ENCODE data around the gene DCBLD2.
A peak's percentile ranks its signal among the peaks of the same experiment; 100 is the strongest.

Gene DCBLD2

DNA sequence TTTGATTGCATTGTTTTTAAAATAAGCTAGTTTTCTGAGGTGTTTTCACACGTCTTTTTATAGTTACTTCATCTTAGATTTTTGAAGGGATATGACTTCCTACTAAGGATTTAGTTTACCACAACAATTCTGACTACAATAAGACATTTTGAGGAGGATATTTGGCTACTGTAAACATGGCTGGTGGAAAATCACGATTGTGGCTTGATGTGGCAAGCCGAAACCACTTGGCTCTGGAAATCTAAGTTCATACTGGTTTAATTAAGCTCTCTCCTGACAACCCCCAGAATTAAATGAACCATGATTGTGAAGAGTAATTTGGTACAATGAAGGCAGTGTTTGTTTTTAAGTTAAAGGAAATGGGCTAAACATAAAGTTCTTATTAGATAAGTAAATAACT, 107.5 kb downstream of the DCBLD2 start:
- peak; percentile 32 for DNase-seq (ENCODE audit: low spot score)

DNA sequence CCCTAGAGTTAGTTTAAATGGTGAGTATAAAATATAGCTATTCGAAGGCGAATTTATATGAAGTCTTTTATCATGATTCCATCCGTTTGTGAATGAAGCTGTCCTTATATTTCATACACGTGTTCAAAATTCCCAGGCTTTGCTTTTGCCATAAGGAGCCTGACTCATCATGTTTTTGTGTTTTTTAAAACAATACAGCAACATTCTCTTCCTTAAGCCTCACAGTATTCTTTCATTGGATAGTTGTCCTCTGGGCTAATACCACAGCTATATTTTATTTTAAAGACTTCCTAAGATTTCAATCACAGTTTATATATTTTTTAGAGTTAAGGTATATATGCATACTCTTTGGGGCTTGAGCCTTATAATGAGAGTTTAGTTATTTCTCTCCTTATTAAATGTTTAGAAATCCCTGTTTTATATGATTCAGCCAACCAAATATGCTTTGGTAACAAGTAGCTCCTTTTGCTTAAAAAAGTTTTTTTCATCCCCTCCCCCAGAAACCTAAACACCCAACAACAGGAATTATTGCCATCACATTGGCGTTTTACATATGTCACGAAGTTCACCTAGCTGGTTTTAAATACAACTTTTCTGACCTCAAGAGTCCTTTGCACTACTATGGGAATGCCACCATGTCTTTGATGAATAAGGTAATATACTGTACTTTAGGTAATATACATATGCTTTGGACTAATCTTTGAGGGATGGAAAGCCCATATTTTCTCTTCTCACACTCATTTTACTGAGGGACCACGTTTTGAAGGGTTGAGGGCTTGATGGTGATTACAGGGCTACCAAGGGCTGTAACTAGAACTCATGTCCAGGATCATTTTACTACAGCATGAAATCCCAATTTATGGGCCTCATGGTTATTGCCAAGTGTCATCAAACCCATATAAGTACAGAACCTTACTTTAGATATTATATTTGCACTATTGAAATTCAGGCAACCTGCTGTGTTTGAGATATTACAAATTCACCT, 109.9 kb downstream of the DCBLD2 start:
- DNase-seq (ENCODE audit: low spot score): no peak

DNA sequence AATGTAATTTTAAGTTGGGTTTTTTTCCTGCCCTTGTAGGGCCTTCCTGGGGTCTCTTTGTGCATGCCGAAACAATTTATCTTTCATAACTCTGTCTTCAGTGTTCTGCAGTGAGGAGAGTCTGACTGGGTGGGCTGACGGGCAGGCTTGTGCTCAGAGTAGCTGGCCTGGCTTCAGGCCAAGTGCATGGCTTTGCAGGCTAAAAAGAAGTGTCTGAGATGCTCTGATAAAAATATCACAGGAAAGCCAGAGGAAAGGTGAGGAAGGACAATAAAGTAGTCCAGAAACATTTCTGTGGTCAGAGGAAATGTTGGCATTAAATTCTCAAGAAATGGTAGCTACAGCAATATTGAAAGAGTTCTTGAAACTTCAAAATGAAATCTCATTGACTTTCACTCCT, 112.8 kb downstream of the DCBLD2 start:
- DNase-seq (ENCODE audit: low spot score): no peak

DNA sequence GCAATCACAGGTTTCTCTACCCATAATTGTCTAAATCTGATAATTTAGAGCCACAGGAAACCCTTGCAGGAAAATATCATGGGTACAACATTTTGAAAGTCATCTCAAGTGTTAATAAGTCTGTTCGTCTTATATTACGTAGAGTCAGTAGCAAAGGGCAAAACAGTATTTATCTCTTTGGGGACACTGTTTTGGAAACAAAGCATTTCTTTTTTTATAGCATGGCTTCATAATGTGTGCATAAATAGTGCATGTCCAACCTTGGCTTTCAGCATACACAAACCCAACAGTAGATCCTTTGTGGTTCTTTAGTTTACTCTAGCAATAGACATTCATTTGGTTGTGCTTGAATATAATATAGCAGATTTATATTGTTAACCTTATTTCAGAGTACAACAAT, 114.3 kb downstream of the DCBLD2 start:
- DNase-seq (ENCODE audit: low spot score): no peak

DNA sequence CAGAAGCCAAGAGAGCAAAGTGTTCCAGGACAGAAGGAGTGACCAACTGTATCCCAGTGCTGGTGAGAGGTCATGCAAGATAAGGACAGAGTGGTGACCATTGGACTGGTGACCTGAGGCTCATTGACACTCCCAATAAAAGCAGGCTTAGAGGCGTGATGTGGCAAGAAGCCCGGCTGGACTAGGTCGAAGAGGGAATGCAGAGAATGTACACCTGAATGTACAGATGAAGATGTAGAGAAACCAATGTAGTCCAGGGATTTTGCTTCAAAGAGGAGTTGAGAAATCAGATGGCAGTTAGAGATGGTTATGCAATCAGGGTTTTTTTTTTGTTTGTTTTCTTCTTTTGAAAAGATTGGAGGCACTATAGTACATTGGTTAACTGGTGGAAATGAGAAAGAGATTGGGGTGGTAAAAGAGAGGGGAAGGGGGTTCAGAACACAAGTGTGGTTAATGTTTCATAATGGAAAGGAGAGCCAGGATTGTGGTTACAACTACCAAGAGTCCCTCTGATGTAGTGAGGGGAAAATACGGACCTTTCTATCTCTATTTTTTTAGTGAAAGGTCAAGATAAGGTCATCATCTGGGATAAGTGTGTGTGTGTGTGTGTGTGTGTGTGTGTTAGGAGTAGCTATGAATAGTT, 115.0 kb downstream of the DCBLD2 start:
- peak; percentile 27 for DNase-seq (ENCODE audit: low spot score)

DNA sequence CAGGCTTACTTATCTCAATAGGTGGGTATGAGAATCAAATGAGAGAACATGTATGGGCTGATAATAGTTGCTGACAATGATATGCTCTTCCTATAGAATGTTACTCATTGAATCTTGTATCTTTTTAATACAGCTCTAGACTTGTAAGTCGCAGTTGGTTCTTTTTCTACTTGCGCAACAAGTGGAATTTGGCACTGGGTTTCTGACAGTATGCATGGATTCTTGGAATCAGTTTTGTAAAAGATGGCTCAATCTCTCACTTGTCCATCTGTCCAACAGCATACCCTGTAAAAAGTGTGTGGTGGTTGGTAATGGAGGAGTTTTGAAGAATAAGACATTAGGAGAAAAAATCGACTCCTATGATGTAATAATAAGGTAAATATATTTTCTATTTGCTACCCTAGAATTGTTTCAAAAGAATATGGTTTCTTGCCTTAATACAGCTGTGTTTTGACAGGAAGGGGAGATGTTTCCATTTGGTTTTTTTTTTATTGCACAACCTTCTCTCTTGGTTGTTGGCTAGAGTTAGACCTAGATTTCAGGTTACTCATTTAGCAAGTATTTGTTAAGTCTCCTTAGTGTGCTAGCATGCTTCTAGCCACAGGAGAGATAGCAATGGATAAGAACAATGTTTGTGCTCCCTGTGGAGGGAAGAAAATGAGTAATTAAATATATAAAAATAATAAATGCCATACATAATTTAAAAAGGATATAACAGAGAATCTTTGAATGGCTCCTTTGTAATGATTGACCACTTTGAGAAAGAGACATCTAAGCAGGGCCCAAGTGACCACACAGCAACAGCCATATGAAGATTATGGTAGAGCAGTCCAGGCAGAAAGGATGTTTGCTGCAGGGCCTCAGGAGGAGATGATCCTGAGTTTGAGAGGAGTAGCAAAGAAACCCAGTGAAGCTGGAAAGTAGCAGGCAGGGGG, 116.6 kb downstream of the DCBLD2 start:
- peak; percentile 73 for DNase-seq (ENCODE audit: low spot score)

DNA sequence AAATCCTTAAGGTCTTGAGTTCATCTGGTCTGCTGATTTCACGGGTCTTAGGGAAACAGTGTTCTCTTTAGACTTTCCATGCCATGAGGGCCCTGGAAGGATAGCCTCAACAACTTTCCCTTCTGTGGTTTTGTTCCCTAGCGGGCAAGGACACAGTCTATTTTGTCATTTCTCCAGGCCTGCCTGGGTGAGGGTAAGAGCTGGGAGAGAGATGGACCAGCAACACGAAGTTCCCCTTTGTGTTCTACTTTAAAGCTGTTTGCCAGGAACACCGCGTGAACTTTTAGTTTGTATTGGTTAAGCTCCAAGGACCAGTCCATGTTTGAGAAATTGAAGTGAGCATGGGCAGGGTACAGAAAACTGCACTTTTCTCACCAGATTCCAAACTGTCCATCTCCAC, 117.5 kb downstream of the DCBLD2 start:
- no peak for DNase-seq (ENCODE audit: low spot score)

DNA sequence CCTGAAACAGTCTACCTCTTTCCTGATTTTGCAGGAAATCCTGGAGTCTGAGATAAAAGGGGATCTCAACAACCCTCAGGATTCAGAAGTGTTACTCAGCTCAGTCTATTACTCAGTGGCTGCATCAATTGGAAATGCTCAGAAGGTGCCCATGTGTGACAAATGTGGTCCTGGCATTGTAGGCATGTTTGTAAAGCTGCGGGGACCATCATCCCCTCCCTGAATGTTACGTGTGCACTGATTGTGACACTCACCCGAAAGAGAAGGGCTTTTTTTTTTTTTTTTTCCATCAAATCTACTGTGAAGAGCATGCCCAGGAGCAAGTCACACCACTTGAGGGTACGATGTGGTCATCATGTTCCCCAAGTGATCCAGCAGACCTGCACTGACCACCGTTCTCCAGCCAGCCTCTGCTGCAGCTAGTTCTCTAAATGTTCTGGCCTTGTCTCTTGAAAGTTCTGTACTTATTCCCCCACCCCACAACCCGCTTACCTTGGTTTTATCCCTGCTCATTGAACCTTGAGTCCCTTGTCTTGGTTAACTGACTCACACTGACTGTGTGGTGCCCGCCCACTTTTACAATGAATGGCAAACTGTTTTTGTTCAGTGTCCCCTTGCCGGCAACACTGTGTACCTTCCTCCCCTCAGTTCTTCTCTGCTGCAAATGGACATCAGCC, 118.5 kb downstream of the DCBLD2 start:
- no peak for DNase-seq (ENCODE audit: low spot score)

DNA sequence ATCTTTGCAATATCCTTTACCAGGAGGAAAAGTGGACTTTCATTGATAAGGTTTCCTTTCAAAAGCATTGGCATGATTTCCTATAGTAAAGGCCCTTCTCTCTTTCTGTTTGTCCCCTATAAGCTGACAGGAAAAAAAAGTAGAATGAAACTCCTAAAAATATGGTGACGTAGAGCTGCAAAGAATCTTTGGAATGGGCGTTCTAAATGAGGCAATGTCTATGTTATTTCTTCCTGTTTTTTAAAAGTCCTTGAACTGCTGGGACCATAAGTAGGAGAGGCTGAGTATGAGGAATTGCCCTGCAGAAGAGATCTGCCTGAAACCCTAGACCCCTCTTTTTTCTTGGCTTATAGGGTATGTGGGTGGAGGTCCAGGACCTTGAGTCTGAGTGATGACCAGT, 121.2 kb downstream of the DCBLD2 start:
- DNase-seq (ENCODE audit: low spot score): no peak

DNA sequence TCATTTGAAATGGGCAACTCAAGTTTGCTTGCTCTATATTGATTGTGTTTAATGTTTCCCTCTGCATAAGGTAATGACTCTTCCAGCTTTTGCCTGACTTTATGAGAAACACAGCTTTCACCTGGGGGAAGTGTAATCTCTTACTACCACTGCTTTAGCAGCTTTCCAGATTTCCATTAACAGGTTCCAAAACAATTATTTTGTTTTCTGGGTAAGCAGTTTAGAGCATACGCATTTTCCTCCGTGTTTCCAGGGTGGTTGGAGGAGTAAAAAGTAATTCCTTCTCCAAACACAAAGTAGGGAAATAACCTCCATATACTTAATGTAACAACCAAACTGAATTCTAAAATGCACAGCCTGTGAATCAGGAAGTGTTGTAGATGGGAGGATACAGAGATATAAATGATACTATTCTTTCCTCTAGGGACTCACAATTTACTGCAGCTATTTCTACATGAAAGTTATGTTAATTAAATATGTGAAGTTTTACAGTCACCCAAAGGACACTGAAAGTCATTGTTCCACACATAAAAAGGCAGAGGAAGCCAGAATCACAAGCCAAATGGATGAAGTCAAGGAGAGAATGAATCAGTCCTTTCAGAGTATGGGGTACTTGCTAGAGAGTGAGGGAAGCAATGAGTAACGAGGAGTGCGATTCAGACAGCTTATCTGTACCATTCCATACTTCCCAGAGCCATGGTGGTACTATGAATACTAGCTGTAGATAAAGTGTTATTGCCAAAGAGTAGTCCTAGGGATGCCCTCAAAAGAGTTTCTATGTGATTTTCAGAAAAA, 121.8 kb downstream of the DCBLD2 start:
- DNase-seq (ENCODE audit: low spot score): no peak

DNA sequence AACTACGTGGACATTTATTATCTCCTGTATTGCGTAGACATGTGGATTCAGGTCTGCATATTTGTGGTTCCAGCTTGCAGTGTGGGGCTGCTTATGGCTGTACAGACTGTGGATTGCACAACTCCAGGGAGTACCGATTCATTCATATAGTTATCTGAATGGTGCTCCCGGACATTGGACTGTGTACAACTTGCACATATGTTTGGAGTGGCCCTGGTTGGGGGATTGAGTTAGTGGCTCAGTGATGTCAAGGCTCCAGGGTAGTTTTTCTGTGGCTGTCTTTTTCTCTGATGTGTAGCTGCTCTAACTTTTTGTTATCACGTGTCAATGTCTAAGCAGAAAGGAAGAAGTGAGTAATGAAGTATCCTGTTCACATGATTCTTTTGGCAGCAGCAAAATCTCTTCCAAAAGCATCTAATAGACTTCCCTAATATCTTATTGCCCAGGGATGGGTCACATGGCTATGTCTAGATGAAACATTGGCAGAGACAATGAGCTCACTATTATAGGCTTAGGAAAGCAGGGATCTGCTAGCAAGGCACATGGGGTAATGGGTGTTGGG, 122.6 kb downstream of the DCBLD2 start:
- peak; percentile 50 for DNase-seq (ENCODE audit: low spot score)

DNA sequence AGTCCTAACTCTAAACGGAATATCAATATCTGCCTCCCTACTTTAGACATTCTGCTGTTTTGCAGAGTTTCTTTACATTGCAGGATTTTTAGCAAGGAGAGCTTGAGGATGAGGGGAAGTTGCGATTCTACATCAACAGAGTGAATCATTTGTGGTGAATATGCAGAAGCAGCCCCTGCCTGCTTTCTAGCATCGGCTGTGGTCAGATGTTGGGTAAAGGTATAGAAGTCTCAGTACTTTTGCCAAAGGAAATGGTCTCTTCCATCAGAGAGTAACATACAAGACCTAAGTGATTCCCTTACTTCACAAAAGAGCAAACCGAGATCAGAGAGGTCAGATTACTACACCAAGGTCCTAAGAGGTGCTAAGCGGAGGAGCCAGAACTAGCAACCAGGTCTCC, 123.1 kb downstream of the DCBLD2 start:
- no peak for DNase-seq (ENCODE audit: low spot score)

DNA sequence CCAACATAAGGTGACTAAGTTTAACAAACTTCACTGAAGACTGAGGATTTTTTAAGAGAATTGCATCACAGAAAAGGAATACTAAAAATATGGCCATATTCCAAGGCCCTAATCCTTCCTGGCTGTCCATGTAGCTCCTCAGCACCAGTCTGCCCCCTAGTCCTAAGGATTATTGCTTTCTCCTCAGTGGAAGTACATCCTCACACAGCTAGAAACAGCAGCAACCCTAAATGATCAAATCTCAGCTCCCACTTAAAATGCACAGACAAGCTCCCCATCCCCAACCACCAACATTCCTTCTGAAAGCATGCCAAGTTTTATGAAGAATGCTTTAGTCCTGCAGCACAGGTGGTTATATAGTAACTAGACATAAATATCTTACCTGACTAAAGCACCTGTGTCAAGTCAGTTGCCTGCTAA, 123.7 kb downstream of the DCBLD2 start:
- DNase-seq (ENCODE audit: low spot score): peak; percentile 55

DNA sequence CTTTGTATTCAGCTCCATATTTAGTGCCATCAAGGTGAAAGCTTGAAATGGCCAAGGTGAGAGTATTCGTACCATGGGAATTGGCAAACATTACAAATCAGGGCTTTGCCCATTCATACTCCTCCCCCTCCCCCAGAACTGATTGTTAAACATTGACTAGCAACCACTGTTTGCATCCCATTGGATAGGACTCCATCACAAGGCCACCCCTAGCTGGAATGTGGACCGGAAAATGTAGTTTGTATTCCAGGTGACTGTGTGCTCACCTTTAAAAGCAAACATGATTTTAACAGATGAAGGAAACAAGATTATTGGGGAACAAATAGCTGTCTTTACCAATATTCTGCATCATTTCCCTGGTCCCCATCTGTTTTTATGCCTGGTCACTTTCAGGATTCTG, 124.2 kb downstream of the DCBLD2 start:
- DNase-seq (ENCODE audit: low spot score): no peak

DNA sequence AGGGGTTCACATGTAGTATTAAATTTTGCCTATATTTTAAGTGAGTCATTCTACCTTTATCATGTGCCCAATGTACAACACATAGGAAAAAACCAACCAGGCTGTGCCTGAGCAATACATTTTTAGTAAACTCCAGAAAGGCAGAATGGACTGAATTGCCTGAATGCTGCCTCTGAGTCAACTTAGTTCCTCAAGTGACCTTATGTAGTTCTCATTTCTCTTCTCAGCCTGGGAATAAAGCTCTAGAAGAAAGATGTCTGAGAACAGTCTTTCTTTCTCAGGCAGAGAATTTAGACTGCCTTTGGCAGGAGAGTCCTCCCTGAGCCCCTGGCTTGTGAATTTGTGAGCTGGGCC, 125.4 kb downstream of the DCBLD2 start:
- DNase-seq (ENCODE audit: low spot score): no peak

DNA sequence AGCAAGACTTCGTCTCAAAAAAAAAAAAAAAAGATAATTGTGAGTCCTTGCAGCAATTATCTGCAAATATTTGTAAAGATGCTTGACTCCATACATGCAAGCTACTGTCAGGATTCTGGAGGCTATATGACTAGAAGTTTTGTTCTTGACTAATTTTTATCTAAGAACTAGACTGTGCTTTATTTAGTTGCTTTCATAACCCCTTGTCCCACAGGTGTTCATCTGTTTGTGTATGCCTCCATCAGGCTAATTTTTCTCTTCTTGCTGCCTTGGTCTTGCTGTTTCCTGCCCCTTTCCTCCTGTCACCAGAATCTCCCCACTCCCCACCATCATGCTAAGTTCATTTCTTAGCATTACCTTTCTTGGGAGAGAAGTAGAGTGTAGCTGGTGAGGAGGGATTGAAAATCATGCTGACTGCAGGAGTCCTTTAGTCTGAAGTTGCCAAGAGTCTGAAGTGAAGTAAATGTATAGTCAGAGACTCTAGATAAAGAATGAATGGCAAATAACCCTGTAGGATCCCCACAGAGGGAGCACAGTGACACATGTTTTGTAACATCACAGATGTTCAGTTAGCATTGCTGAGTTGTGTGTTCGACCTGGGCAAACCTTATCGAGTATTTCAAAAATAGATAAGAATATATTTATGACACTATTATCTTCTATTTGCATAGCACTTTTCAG, 125.9 kb downstream of the DCBLD2 start:
- no peak for DNase-seq (ENCODE audit: low spot score)

DNA sequence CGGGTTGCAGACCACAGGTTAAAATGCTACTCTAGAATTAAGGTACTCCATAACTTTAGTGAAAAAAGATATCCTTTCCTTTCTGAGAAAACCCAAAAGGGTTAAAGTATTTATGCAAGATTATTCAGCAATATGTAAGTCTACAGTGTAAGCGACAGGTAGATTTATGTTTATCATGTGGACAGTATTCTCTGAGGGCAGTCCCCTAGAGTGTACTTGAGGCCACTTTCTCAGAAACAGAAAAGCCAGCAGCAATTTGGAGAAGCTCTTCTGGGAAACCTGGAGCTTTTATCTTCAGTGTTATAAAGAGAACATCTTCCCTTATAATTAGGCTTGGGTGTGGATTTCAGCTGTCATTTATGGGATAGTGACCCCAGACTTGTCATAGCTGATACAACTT, 129.5 kb downstream of the DCBLD2 start:
- DNase-seq (ENCODE audit: low spot score): no peak

DNA sequence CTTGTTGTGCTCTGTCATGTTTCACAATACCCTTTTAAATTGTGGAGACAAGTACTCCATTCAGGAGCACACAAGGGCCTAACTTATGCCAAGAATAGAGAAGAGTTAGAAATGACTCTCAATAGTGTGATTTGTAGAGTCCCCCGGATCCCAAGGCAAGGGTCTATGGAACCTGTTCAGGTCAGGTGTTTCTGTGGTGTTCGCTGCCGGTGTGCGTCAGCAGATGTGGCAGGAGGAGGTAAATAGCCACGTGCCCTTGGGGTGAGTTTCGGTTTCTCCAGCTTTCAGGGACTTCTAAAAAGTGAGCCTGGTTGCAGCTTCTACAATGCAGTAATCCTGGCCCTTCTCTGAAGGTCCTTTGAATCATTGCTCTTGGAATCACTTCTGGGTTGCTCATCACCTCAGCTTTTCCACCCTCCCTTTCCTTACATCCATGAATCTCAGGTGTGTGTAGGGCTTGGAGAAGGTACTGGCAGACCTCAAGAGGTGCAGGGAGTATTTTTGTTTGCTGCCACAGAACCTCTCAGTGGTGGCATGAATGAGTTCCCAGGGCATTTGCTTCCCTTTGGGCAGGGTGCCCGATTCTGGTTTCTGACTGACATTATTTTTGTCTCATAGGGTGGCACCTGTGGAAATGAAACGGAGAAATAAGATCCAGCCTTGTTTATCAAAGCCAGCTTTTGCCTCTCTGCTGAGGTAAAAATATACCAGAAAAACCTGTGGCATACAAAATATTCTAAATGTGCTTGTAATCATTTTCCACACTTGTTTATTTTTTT, 131.0 kb downstream of the DCBLD2 start:
- DNase-seq (ENCODE audit: low spot score): no peak

DNA sequence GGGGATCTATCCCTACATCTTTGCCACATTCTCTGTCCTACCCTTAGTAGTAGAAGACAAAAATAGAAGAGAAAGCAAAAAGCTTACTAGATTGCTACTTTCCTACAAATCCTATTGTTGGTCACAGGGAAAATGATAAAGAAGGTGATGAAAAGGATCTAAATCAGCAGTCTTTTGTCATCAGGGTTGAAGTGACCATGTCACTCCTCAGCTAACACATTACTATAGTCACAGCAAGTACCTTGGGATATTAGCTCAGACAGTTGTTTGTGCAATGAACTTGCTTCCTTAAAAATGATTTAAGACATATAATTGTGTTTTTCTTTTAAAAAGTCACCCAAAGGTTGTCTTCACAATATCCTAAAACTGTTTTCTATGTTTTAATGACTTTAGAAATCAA, 132.0 kb downstream of the DCBLD2 start:
- no peak for DNase-seq (ENCODE audit: low spot score)

Data from AG20443 (cell line).